A549 (cell line): Measurements from ENCODE around the gene CERS6. TPM values are rescaled to one million over a fixed set of nuclear protein-coding genes. Genes with fewer than 3 reads are reported as not detected.

ENCODE experiments used
- ATAC-seq, 2 experiments: fragments of 200-7000 bp in 1 of 2; fragments of >200 bp in 1 of 2; cut with Nextera tagmentation in 1 of 2; cut with Tn5 transposase in 1 of 2; 3 replicates each; pipeline versions ENCODE4 v1.8.0 to v1.9.1; 2018 to 2020; ENCODE audit warnings: mild to moderate bottlenecking in 1 of 2, moderate library complexity in 1 of 2
- CTCF ChIA-PET: fragments of 300-600 bp; sonication (Branson Sonifier 250); formaldehyde crosslinking; extraction: SDS; loops from one replicate; lab custom pipeline; 2021; ENCODE audit warnings: antibody characterized with exemption, inconsistent platforms; lab: Yijun Ruan, JAX
- POLR2A ChIA-PET: fragments of 350-600 bp; formaldehyde crosslinking; extraction: SDS; loops from one replicate; lab custom pipeline; 2021; ENCODE audit warnings: antibody characterized with exemption, inconsistent platforms; lab: Yijun Ruan, JAX
- DNase-seq, 2 experiments: peaks; one replicate each; pipeline versions ENCODE4 v3.0.0 to v3.0.0-alpha.2; 2011 to 2016; ENCODE audit warnings: low read depth in 1 of 2, low spot score in 1 of 2
- FAIRE-seq: peaks from 2 replicates; lab custom pipeline; 2011; peaks lifted over from hg19 to GRCh38; lab: Jason Lieb, UNC
- H3K27ac ChIP-seq, 2 experiments: fragments of >200 bp; sonication (Bioruptor Twin); formaldehyde crosslinking; 3 replicates each; pipeline ENCODE4 v1.5.1; 2016 to 2017
- H3K4me1 ChIP-seq: fragments of >200 bp; sonication (Bioruptor Twin); formaldehyde crosslinking; 3 replicates; pipeline ENCODE4 v1.6.1; 2016
- H3K4me2 ChIP-seq: fragments of >200 bp; sonication (Bioruptor Twin); formaldehyde crosslinking; 3 replicates; pipeline ENCODE4 v1.6.1; 2016
- H3K4me3 ChIP-seq: fragments of >200 bp; sonication (Bioruptor Twin); formaldehyde crosslinking; 3 replicates; pipeline ENCODE4 v1.5.1; 2016
- H3K9me3 ChIP-seq: fragments of >200 bp; sonication (Bioruptor Twin); formaldehyde crosslinking; 3 replicates; pipeline ENCODE4 v1.6.1; 2016
- BHLHE40 ChIP-seq: IDR thresholded peaks from 2 replicates; pipeline ENCODE4 v1.6.1; 2012; ENCODE audit warnings: low read depth, low read length, inconsistent platforms
- CBX8 ChIP-seq: fragments of 200-600 bp; sonication (generic); IDR thresholded peaks from 2 replicates; pipeline ENCODE4 v1.6.1; 2016
- CEBPB ChIP-seq, 2 experiments: fragments of >200 bp in 1 of 2; sonication (Bioruptor Twin) in 1 of 2; formaldehyde crosslinking in 1 of 2; IDR thresholded peaks; 2 replicates each; pipeline ENCODE4 v1.6.1; 2012 to 2016
- EP300 ChIP-seq, 2 experiments: fragments of >200 bp; sonication (Bioruptor Twin); formaldehyde crosslinking; IDR thresholded peaks; 2 replicates in 1 of 2; 3 replicates in 1 of 2; pipeline ENCODE4 v1.6.1; 2016 to 2017
- FOSL2 ChIP-seq, 2 experiments: fragments of 450-650 bp in 1 of 2; fragments of >200 bp in 1 of 2; sonication (Bioruptor Twin) in 1 of 2; formaldehyde crosslinking; IDR thresholded peaks; 2 replicates each; pipeline versions ENCODE4 v1.5.0 to v1.6.1; 2016 to 2020; ENCODE audit warnings: mild to moderate bottlenecking in 1 of 2, moderate library complexity in 1 of 2
- HOXB13 ChIP-seq: fragments of 250-450 bp; sonication (Bioruptor Pico); IDR thresholded peaks from 2 replicates; pipeline ENCODE4 v1.5.0; 2020; ENCODE audit warnings: low read depth, mild to moderate bottlenecking, moderate library complexity
- HOXB5 ChIP-seq: fragments of 250-450 bp; sonication (Bioruptor Pico); IDR thresholded peaks from 2 replicates; pipeline ENCODE4 v1.5.0; 2020; ENCODE audit warnings: mild to moderate bottlenecking, moderate library complexity
- JUN ChIP-seq, 2 experiments: fragments of >200 bp; sonication (Bioruptor Twin); formaldehyde crosslinking; IDR thresholded peaks; 2 replicates in 1 of 2; 3 replicates in 1 of 2; pipeline ENCODE4 v1.6.1; 2016 to 2017
- MAFK ChIP-seq: fragments of 450-650 bp; IDR thresholded peaks from 2 replicates; pipeline ENCODE4 v1.6.1; 2014; ENCODE audit not compliant: partially characterized antibody
- MAZ ChIP-seq: fragments of 150-350 bp; IDR thresholded peaks from 2 replicates; pipeline ENCODE4 v1.6.1; 2014; ENCODE audit warnings: antibody characterized with exemption, low read depth, low read length, borderline replicate concordance
- MYC ChIP-seq: IDR thresholded peaks from 2 replicates; pipeline ENCODE4 v1.6.1; 2012; ENCODE audit warnings: mild to moderate bottlenecking, inconsistent platforms, low read length, improper control_type of control experiment, borderline replicate concordance
- NFE2L2 ChIP-seq: fragments of 150-350 bp; conservative IDR thresholded peaks from 2 replicates; pipeline ENCODE4 v1.6.1; 2014; ENCODE audit warnings: low read length
- NPAS2 ChIP-seq: fragments of 250-450 bp; sonication (Bioruptor Pico); IDR thresholded peaks from 2 replicates; pipeline ENCODE4 v1.8.0; 2022; ENCODE audit warnings: mild to moderate bottlenecking, moderate library complexity, borderline replicate concordance
- NR3C1 ChIP-seq: fragments of >200 bp; sonication (Bioruptor Twin); formaldehyde crosslinking; IDR thresholded peaks from 3 replicates; pipeline ENCODE4 v1.6.1; 2017
- POLR2AphosphoS2 ChIP-seq: conservative IDR thresholded peaks from 2 replicates; pipeline ENCODE4 v1.6.1; 2012; ENCODE audit warnings: low read length, improper control_type of control experiment, inconsistent platforms
- RCOR1 ChIP-seq: fragments of 150-350 bp; IDR thresholded peaks from 2 replicates; pipeline ENCODE4 v1.6.1; 2014; ENCODE audit warnings: antibody characterized with exemption, low read length, low read depth
- TP53 ChIP-seq: fragments of 250-450 bp; sonication (Bioruptor Pico); IDR thresholded peaks from 2 replicates; pipeline ENCODE4 v1.5.0; 2021; ENCODE audit warnings: mild to moderate bottlenecking, moderate library complexity
- ZNF302 ChIP-seq: fragments of 250-450 bp; sonication (Bioruptor Pico); IDR thresholded peaks from 2 replicates; pipeline ENCODE4 v1.9.0; 2021; ENCODE audit warnings: inconsistent platforms, mild to moderate bottlenecking, moderate library complexity
- WGBS: methylation state at CpG from one replicate; pipeline ENCODE4 v1.1.6; 2017; ENCODE audit errors: missing lambda C conversion rate; 5-methylcytosine and 5-hydroxymethylcytosine counted together
- polyA plus RNA-seq, 4 experiments: library from polyadenylated mRNA; depleted of rRNA in 3 of 4; stranded (reverse); fragments of >200 nt; fragmentation: RNase III in 1 of 4; extraction: RNeasy Plus Mini Kit Qiagen cat#74134 plus additional on column Dnase treatment in 1 of 4; gene quantifications; 2 replicates in 3 of 4; 3 replicates in 1 of 4; pipeline ENCODE4 v1.2.3, GENCODE V29; 2011 to 2017
- TF ChIP-seq, protein P1 (sequence below): fragments of 450-650 bp; IDR thresholded peaks from 2 replicates; pipeline ENCODE4 v1.6.1; 2014; ENCODE audit warnings: antibody characterized with exemption
- TF ChIP-seq, protein P2 (sequence below): IDR thresholded peaks from 2 replicates; pipeline ENCODE4 v1.6.1; 2012; ENCODE audit warnings: low read depth, borderline replicate concordance

The CERS6 gene
- polyA plus RNA-seq, 2 of the 4 experiments (the other 2 are of a cell fraction): 12.0 to 16.9 TPM

DNA sequence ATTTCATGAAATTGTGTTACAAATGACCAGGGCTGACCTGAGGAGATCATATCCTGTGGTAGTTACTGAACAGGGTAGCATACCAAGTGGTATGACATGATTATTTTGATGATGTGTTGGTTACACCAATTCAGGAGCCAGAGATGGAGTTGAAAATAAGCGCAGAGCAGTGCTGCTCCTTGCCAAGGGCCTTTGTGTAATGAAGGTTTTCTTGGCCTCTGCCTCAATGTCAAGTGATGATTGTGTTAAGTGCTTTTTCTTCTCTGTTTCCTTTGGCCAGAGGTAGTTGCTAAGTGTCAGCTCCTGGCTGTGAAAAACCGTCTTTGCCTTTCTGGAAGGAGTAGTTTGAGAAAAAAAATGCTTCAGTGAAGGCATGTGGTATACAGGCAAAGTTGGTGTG is 131.2 kb downstream of the CERS6 start (continued):
- no peak for TF ChIP-seq BHLHE40
- TF ChIP-seq, all 56 proteins: peak for 0

DNA sequence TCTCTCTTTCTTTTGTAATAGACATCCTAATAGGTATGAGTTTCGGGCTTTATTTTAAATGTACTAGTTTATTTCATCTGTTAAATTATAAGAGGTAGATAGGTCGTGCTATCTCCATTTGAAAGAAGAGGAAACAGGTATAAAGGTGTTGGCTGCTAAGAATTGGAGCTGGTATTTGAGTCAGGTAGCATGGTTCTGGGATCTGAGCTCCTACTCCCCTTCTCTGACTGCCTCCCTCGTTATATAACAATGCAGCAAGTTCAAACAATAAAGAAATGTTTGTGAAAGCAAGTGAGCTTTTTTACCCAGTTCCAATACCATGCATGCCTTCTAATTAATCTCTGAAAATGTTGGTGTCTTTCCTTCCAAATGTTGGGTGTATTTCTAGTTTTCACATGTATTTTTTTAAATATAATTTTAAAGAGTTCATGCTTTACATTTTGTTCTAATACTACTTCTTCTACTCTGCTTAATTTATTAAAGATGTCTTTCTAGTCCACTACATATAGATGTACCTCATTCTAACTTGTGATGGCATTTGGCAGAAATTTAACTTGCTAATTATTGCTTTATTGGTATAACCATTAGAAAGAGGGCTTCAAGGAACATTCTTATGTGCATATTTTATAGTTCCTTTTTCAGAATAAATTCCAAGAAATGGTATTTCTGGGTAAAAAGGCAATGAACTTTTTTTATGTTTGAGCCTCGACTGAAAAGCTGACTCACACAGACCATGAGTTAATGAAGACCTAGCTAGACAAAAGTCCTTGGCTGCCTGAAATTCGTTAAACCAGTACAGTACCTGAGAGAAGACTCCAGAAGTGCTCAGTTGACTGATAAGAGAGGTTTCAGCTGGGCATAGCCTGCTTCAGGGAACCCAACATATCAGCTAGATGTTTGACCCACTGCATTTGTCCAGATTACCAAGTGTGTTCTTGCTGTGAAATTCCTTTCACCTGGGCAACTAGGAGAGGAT is 133.5 kb downstream of the CERS6 start:
- DNase-seq (no peak), FAIRE-seq (no peak), ATAC-seq (no peak)
- Histone ChIP-seq H3K4me3 (no peak overlapping the region), H3K27ac (no peak overlapping the region), H3K4me1 (peaks cover 3% of the 10 kb centered on the region)
- ChIA-PET CTCF (no interaction called here), POLR2A (no interaction called here)
- WGBS: 74% methylated on average over 5 of the region's 5 CpGs
- TF ChIP-seq NPAS2 (CRISPR knock-in tag): no peak
- TF ChIP-seq, all 56 proteins: peak for 0
- Histone ChIP-seq H3K4me2 (no peak overlapping the region), H3K9me3 (no peaks in the 10 kb centered on the region)

DNA sequence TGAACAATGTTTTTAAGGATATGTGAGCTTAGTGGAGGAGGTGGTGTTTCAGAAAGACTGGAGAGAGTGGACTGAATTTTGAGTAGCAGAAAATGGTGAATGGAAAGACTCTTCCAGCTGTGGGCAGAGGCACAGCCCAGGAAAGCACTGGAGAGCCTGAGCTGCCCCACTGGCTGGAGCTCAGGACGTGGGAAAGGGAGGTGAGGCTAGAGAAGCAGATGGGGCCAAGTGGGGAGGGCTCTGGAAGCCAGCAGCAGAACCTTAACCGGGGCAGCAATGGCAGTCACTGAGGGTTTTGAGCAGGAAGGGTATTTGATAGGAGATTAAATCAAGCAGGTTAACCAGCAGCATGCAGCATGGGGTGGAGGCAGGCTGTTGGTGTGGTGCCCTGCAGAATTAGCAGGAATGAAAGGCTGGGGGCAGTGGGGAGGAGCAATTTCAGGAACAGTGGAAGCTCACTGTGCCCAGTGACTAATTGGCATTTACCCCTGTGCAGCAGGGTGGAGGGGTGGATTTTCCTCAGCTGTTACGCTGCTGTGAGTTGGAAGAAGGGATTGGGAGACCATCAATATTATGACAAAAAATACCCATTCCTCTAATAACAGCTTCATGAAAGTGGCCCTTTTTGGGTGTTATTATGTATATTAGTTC is 136.2 kb downstream of the CERS6 start:
- FAIRE-seq: no peak
- 75% methylated on average over 3 of the region's 3 CpGs for WGBS
- POLR2A ChIA-PET: no interaction called here

DNA sequence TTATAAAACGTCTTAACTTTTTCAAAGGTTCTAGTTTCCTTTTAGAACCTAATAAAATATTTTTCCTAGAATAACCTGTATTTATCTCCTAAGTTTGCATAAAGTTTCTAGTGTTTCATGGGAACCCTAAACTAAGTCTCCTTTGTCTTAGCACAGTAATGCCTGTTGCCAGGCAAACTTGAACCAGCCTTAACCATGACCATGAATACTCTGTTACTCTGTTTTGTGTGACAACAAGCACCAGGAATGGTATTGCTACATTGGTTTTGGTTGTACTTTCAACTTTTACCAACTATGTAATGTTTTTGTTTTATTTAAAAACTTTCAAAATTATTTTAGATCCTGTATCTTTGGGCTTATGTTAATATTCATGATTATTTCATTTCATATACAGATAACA is 137.6 kb downstream of the CERS6 start:
- FAIRE-seq (no peak), ATAC-seq (no peak), DNase-seq (no peak)
- POLR2A ChIA-PET: no interaction called here
- TF ChIP-seq MAFK (no peak), POLR2AphosphoS2 (no peak)
- H3K4me1 ChIP-seq: peaks cover 12% of the 10 kb centered on the region
- no peaks in the 10 kb centered on the region for H3K9me3 ChIP-seq
- no peak overlapping the region for H3K27ac ChIP-seq
- CTCF ChIA-PET: no interaction called here
- no peak overlapping the region for H3K4me2 ChIP-seq
- WGBS: 72% methylated on average over 1 of the region's 1 CpG
- H3K4me3 ChIP-seq: no peak overlapping the region

More for the DNA sequence above, 136.2 kb downstream of the CERS6 start:
- TF ChIP-seq NFE2L2 (no peak), NR3C1 (no peak), ZNF302 (CRISPR knock-in tag) (no peak), CEBPB (IDR thresholded peaks at IDR 0.05) (no peak), HOXB5 (no peak), JUN (IDR thresholded peaks at IDR 0.05) (no peak), CBX8 (no peak), FOSL2 (IDR thresholded peaks at IDR 0.05) (no peak), FOSL2 (CRISPR knock-in tag; IDR thresholded peaks at IDR 0.05) (no peak), MAZ (no peak), NPAS2 (CRISPR knock-in tag) (no peak), TP53 (no peak), MYC (no peak), EP300 (IDR thresholded peaks at IDR 0.05) (no peak), RCOR1 (no peak), HOXB13 (CRISPR knock-in tag) (no peak), MAFK (no peak)
- TF ChIP-seq, protein P1, sequence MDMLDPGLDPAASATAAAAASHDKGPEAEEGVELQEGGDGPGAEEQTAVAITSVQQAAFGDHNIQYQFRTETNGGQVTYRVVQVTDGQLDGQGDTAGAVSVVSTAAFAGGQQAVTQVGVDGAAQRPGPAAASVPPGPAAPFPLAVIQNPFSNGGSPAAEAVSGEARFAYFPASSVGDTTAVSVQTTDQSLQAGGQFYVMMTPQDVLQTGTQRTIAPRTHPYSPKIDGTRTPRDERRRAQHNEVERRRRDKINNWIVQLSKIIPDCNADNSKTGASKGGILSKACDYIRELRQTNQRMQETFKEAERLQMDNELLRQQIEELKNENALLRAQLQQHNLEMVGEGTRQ: no peak
- TF ChIP-seq, protein P2, sequence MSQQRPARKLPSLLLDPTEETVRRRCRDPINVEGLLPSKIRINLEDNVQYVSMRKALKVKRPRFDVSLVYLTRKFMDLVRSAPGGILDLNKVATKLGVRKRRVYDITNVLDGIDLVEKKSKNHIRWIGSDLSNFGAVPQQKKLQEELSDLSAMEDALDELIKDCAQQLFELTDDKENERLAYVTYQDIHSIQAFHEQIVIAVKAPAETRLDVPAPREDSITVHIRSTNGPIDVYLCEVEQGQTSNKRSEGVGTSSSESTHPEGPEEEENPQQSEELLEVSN: no peak
- CTCF ChIA-PET: interaction anchor here (0.8 kb wide), 1 partner anchor 17 kb away, joined by 3 read pairs; no protein-coding TSS in a partner anchor
- no peak; a peak in 1 of 6 replicates for ATAC-seq
- Histone ChIP-seq H3K4me1 (peaks cover 5% of the 10 kb centered on the region; the same call in 2 of the 3 replicates), H3K27ac (no peak overlapping the region), H3K4me2 (no peak overlapping the region), H3K4me3 (no peak overlapping the region), H3K9me3 (no peaks in the 10 kb centered on the region)
- DNase-seq: no peak
